A673 (cell line): ENCODE data around the gene MTHFSD. TPM values are rescaled to one million over a fixed set of nuclear protein-coding genes. Genes with fewer than 3 reads are reported as not detected.

Experiments used
- Bru-seq: library from RNA; stranded (reverse); fragments of 400-500 nt; gene quantifications from one replicate; lab custom pipeline; 2021; lab: Mats Ljungman, UMichigan
- BruChase-seq, 2 experiments: library from RNA; stranded (reverse); fragments of 400-500 nt; gene quantifications; one replicate each; lab custom pipeline; 2021; lab: Mats Ljungman, UMichigan
- BruUV-seq: library from RNA; stranded (reverse); fragments of 400-500 nt; replicated peaks from 2 replicates; lab custom pipeline; 2021; lab: Mats Ljungman, UMichigan
- CTCF ChIA-PET: fragments of 300-600 bp; sonication (Branson Sonifier 250); formaldehyde crosslinking; loops from one replicate; lab custom pipeline; 2022; ENCODE audit warnings: antibody characterized with exemption; lab: Charles Lee
- POLR2A ChIA-PET: fragments of 300-600 bp; sonication (Branson Sonifier 250); formaldehyde crosslinking; loops from one replicate; lab custom pipeline; 2022; ENCODE audit warnings: antibody characterized with exemption; ENCODE audit not compliant: low non-redundant PET; lab: Charles Lee
- DNase-seq: peaks from one replicate; pipeline ENCODE4 v3.0.0-alpha.2; 2015; ENCODE audit warnings: low spot score
- H3K27ac ChIP-seq: fragments of 200-600 bp; sonication (generic); 2 replicates; pipeline ENCODE4 v1.5.1; 2016; ENCODE audit warnings: mixed run types, low read depth, mild to moderate bottlenecking, mixed read lengths, antibody characterized with exemption, low read length; ENCODE audit not compliant: poor library complexity, severe bottlenecking
- H3K27me3 ChIP-seq: fragments of 200-600 bp; sonication (generic); replicated peaks from 2 replicates; pipeline ENCODE4 v1.6.1; 2017; ENCODE audit warnings: mixed run types, low read depth, mild to moderate bottlenecking, mixed read lengths, antibody characterized with exemption, low read length; ENCODE audit not compliant: insufficient read depth, poor library complexity
- H3K36me3 ChIP-seq: fragments of 200-600 bp; sonication (generic); 2 replicates; pipeline ENCODE4 v1.6.1; 2016; ENCODE audit warnings: mixed run types, mild to moderate bottlenecking, mixed read lengths, antibody characterized with exemption, low read length; ENCODE audit not compliant: insufficient read depth, poor library complexity, severe bottlenecking
- H3K4me1 ChIP-seq: fragments of 200-600 bp; sonication (generic); 2 replicates; pipeline ENCODE4 v1.6.1; 2017; ENCODE audit warnings: mixed run types, mild to moderate bottlenecking, mixed read lengths, antibody characterized with exemption, low read length; ENCODE audit not compliant: insufficient read depth, poor library complexity, severe bottlenecking
- H3K4me3 ChIP-seq: fragments of 200-600 bp; sonication (generic); 2 replicates; pipeline ENCODE4 v1.5.1; 2016; ENCODE audit warnings: low read depth, mixed run types, mild to moderate bottlenecking, mixed read lengths, low read length; ENCODE audit not compliant: poor library complexity, severe bottlenecking
- H3K9me3 ChIP-seq: fragments of 200-600 bp; sonication (generic); 2 replicates; pipeline ENCODE4 v1.6.1; 2016; ENCODE audit warnings: mixed run types, low read depth, mild to moderate bottlenecking, mixed read lengths, antibody characterized with exemption, low read length; ENCODE audit not compliant: poor library complexity, severe bottlenecking
- CTCF ChIP-seq: fragments of 300-800, 200-600 bp; sonication (generic); conservative IDR thresholded peaks from 2 replicates; pipeline ENCODE4 v1.5.1; 2017; ENCODE audit warnings: low read depth, mild to moderate bottlenecking, antibody characterized with exemption, low read length, moderate library complexity, mixed read lengths
- EZH2 ChIP-seq: fragments of 200-600 bp; sonication (generic); IDR thresholded peaks from 2 replicates; pipeline ENCODE4 v1.6.1; 2017; ENCODE audit warnings: borderline replicate concordance, low read depth, mild to moderate bottlenecking, mixed read lengths, antibody characterized with exemption, low read length; ENCODE audit not compliant: poor library complexity, severe bottlenecking
- intact Hi-C: fragments of 100-400 bp; cut with micrococcal nuclease; formaldehyde crosslinking; loops from one replicate; pipeline ENCODE4 v1.10.0; 2022; ENCODE audit not compliant: unreplicated experiment
- long read RNA-seq: library from polyadenylated mRNA; stranded (forward); transcript quantifications from one replicate; pipeline ENCODE4 v2.0.0, GENCODE V29; 2022
- total RNA-seq: library from RNA; stranded (reverse); gene quantifications from 2 replicates; pipeline ENCODE4 v1.2.3, GENCODE V29; 2021

MTHFSD gene
- total RNA-seq (26.5 and 27.5 TPM in 2 replicates), Bru-seq, nascent RNA (percentile 65 among the genes with signal in this experiment), BruChase-seq, experiment 1, labeled RNA remaining after a 2-hour chase (percentile 63 among the genes with signal in this experiment), BruChase-seq, experiment 2, labeled RNA remaining after a 6-hour chase (percentile 52 among the genes with signal in this experiment)
- long read RNA-seq, transcript MTHFSD-201 (8 exons, 3,013 nt), result major isoform, 11 of 48 reads
- long read RNA-seq, transcript MTHFSD-220 (8 exons, 1,207 nt), result minor isoform, 10 of 48 reads
- long read RNA-seq, partial matches to known transcripts, result 4 of 48 reads
- long read RNA-seq, other reads (novel, unspliced or antisense), result 13 of 48 reads

- CTCF ChIA-PET, result no interaction called here
- POLR2A ChIA-PET, result interaction anchor here (0.5 kb wide), 1 partner anchor 1223 kb away, joined by 3 read pairs; no protein-coding TSS in a partner anchor
- no peaks in the 10 kb centered on the region for H3K27me3 ChIP-seq
- H3K36me3 ChIP-seq, result peaks cover 8% of the 10 kb centered on the region
- H3K9me3 ChIP-seq, result no peaks in the 10 kb centered on the region
- H3K4me3 ChIP-seq, result peak within 1 kb of the TSS; percentile 85
- H3K4me1 ChIP-seq, result peaks cover 6% of the 10 kb centered on the region
- intact Hi-C loops, result no loop called here
- DNase-seq, result peak; percentile 94
- TSS peak; percentile 96 for BruUV-seq
- H3K27ac ChIP-seq, result peak within 1 kb of the TSS; percentile 91
- TF ChIP-seq EZH2 (no peak), CTCF (no peak)
Measured at GRCh38 chr16:86554917-86555703, at the start of gene MTHFSD. TSS of gene MTHFSD (minus strand) at chr16:86555235. CDS start at chr16:86555184, 51 bp downstream.

- intact Hi-C loops, result no loop called here
- CTCF ChIA-PET, result no interaction called here
- no peak for TF ChIP-seq EZH2
- no peak for TF ChIP-seq CTCF
- Histone ChIP-seq H3K36me3 (no peaks in the 10 kb centered on the region), H3K4me3 (no peak overlapping the region), H3K27me3 (peaks cover 6% of the 10 kb centered on the region), H3K9me3 (no peaks in the 10 kb centered on the region), H3K4me1 (no peaks in the 10 kb centered on the region), H3K27ac (no peak overlapping the region)
- BruUV-seq, result no TSS peak
- POLR2A ChIA-PET, result no interaction called here
- DNase-seq, result no peak
Measured at GRCh38 chr16:86604436-86605193, 49.6 kb upstream of the MTHFSD start.

- no peak overlapping the region for H3K27ac ChIP-seq
- CTCF ChIA-PET, result no interaction called here
- POLR2A ChIA-PET, result no interaction called here
- no peak for DNase-seq
- no peaks in the 10 kb centered on the region for H3K36me3 ChIP-seq
- no peak for TF ChIP-seq EZH2
- TF ChIP-seq CTCF, result no peak
- no peak overlapping the region for H3K4me3 ChIP-seq
- H3K27me3 ChIP-seq, result peaks cover 17% of the 10 kb centered on the region
- no TSS peak for BruUV-seq
- intact Hi-C loops, result no loop called here
- H3K9me3 ChIP-seq, result no peaks in the 10 kb centered on the region
- H3K4me1 ChIP-seq, result no peaks in the 10 kb centered on the region
Measured at GRCh38 chr16:86602521-86602920, 47.5 kb upstream of the MTHFSD start.
